ENCODE data around the gene KRTAP5-6.

The KRTAP5-6 gene

DNA sequence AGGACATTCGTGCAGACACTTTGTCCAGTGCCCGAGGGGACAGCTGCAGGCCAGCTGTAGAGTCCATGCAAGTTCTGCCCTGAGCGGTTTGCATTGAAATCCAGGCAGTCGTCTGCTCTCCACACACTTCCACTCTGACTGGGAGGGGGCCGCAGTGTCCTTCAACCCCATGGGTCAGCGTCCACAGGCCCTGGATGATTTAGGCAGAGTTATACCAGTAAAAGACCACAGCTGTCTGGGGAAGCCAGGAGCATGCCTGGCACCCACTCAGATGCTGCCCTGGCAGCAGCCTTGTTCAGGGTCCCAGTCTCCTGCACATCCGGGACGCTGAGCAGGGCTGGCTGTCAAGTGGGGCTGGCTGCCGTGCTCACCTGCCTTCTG lies 40.9 kb upstream of the KRTAP5-6 start:
- Histone ChIP-seq H3K9me3 (ENCODE audit: control insufficient read depth, insufficient read depth, low read depth, low read length) (no peaks in the 10 kb centered on the region), H3K27ac (ENCODE audit: extremely low read depth, low read depth, low read length) (no peak overlapping the region), H3K4me3 (ENCODE audit: low read depth, low read length) (no peak overlapping the region), H3K4me1 (ENCODE audit: control insufficient read depth, insufficient read depth, low read length) (no peaks in the 10 kb centered on the region), H3K36me3 (ENCODE audit: control insufficient read depth in 2 of 2, insufficient read depth in 1 of 2, low read length in 2 of 2) (no peaks in the 10 kb centered on the region)
- no peak for TF ChIP-seq ZNF843 (tag by site-specific recombination; IDR thresholded peaks at IDR 0.05)
- TF ChIP-seq ZNF433 (tag by site-specific recombination; IDR thresholded peaks at IDR 0.05; ENCODE audit: low read depth) = no peak
- no peak for TF ChIP-seq ZBTB8A (tag by site-specific recombination; IDR thresholded peaks at IDR 0.05)
- no peak for TF ChIP-seq ZNF510 (tag by site-specific recombination; IDR thresholded peaks at IDR 0.05; ENCODE audit: insufficient replicate concordance)
- CTCF ChIA-PET = interaction anchor here (0.7 to 4.4 kb wide), 4 partner anchors 20 to 496 kb away, joined by 3 to 116 read pairs (median 5); partner anchors contain the start of gene SYT8
- POLR2A ChIA-PET = no interaction called here

DNA sequence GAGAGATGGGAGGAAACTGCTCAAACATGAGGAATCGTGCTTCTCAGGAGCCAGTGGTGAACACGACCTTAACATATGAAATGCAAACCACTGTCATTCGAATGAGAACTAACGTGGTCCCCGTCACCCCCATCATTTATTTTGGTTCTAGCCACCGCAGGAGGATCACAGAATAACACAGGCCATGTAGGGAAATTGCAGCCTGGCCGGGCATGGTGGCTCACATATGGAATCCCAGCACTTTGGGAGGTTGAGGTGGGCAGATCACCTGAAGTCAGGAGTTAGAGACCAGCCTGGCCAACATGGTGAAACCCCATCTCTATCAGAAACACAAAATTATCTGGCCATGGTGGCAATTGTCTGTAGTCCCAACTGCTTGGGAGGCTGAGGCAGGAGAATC lies 40.3 kb upstream of the KRTAP5-6 start:
- ChIA-PET POLR2A (no interaction called here), CTCF (interaction anchor here (0.7 kb wide), 1 partner anchor 67 kb away, joined by 3 read pairs; no protein-coding TSS in a partner anchor)
- Histone ChIP-seq H3K36me3 (ENCODE audit: control insufficient read depth in 2 of 2, insufficient read depth in 1 of 2, low read length in 2 of 2) (no peaks in the 10 kb centered on the region), H3K9me3 (ENCODE audit: control insufficient read depth, insufficient read depth, low read depth, low read length) (no peaks in the 10 kb centered on the region), H3K4me1 (ENCODE audit: control insufficient read depth, insufficient read depth, low read length) (no peaks in the 10 kb centered on the region), H3K4me3 (ENCODE audit: low read depth, low read length) (no peak overlapping the region), H3K27ac (ENCODE audit: extremely low read depth, low read depth, low read length) (no peak overlapping the region)
- TF ChIP-seq AEBP2 (tag by site-specific recombination; IDR thresholded peaks at IDR 0.05; ENCODE audit: borderline replicate concordance) = no peak
- TF ChIP-seq KLF10 (tag by site-specific recombination; IDR thresholded peaks at IDR 0.05) = no peak
- no peak for TF ChIP-seq SP2 (tag by site-specific recombination; IDR thresholded peaks at IDR 0.05)
- no peak for TF ChIP-seq MZF1 (tag by site-specific recombination; IDR thresholded peaks at IDR 0.05; ENCODE audit: borderline replicate concordance)
- TF ChIP-seq ZNF654 (tag by site-specific recombination; IDR thresholded peaks at IDR 0.05; ENCODE audit: low read depth) = no peak
- TF ChIP-seq ZNF521 (tag by site-specific recombination; IDR thresholded peaks at IDR 0.05) = no peak
- no peak for TF ChIP-seq REST (tag by site-specific recombination; IDR thresholded peaks at IDR 0.05)
- TF ChIP-seq ZXDB (tag by site-specific recombination; IDR thresholded peaks at IDR 0.05) = no peak
- TF ChIP-seq ZNF266 (tag by site-specific recombination; IDR thresholded peaks at IDR 0.05; ENCODE audit: low read depth) = no peak
- TF ChIP-seq ZNF169 (tag by site-specific recombination; IDR thresholded peaks at IDR 0.05) = no peak
- no peak for TF ChIP-seq GLI2 (tag by site-specific recombination; IDR thresholded peaks at IDR 0.05; ENCODE audit: borderline replicate concordance, low read depth)
- no peak for TF ChIP-seq GLI4 (tag by site-specific recombination; IDR thresholded peaks at IDR 0.05)
- no peak for TF ChIP-seq ZNF561 (tag by site-specific recombination; IDR thresholded peaks at IDR 0.05; ENCODE audit: borderline replicate concordance)
- TF ChIP-seq ZNF677 (tag by site-specific recombination; IDR thresholded peaks at IDR 0.05) = no peak

DNA sequence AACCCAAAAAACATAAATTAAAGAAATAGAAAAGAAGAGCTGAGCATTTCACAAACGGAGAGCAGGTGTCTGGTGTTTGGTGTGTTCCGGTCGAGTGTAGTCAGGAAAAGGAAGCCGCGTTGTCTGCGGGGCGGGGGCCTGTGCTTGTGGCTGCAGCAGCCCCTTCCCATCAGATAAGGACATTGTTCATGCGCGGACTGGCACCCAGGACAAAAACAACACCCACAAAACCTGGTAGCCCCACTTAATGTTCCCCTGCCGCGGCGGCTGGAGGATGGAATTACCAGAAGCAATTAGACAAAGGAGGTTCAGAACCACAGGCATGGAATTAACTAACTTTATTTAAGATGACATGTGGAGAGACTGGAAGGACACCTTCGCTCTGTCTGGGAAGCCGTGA lies 37.5 kb upstream of the KRTAP5-6 start:
- TF ChIP-seq ZNF585B (tag by site-specific recombination; IDR thresholded peaks at IDR 0.05) (no peak), ZNF416 (tag by site-specific recombination; IDR thresholded peaks at IDR 0.05) (no peak)
- no peak overlapping the region for H3K27ac ChIP-seq (ENCODE audit: extremely low read depth, low read depth, low read length)
- ChIA-PET CTCF (interaction anchor here (0.6 kb wide), 1 partner anchor 819 kb away, joined by 4 read pairs; no protein-coding TSS in a partner anchor), POLR2A (no interaction called here)
- H3K4me1 ChIP-seq (ENCODE audit: control insufficient read depth, insufficient read depth, low read length) = no peaks in the 10 kb centered on the region
- no peaks in the 10 kb centered on the region for H3K9me3 ChIP-seq (ENCODE audit: control insufficient read depth, insufficient read depth, low read depth, low read length)
- no peaks in the 10 kb centered on the region for H3K36me3 ChIP-seq (ENCODE audit: control insufficient read depth in 2 of 2, insufficient read depth in 1 of 2, low read length in 2 of 2)
- H3K4me3 ChIP-seq (ENCODE audit: low read depth, low read length) = no peak overlapping the region
